Measurements from ENCODE around the gene NR1D2. TPM values are rescaled to one million over a fixed set of nuclear protein-coding genes. Genes with fewer than 3 reads are reported as not detected.
"Not testable (repeated sequence)": the region's sequence is repeated elsewhere in the genome, so short reads cannot be mapped to it uniquely, and the experiment has no call there.

The NR1D2 gene
- total and polyA plus RNA-seq, 2 donors, result 8.2 to 12.7 TPM

GRCh38 chr3:24018784-24019570 is 73.9 kb downstream of the NR1D2 start:
- 95% methylated on average over 26 of the region's 26 CpGs for WGBS
- H3K27ac ChIP-seq (ENCODE audit: low read depth in 1 of 2, low read length in 1 of 2), result peak overlapping the region in 1 of 2 donors; percentile 12
- no peaks in the 10 kb centered on the region for H3K27me3 ChIP-seq (ENCODE audit: control insufficient read depth in 2 of 2, insufficient read depth in 1 of 2, low read length in 1 of 2)
- H3K4me3 ChIP-seq (ENCODE audit: low read length in 2 of 2), result no peak overlapping the region
- peaks cover 0 to 6% of the 10 kb centered on the region in 2 donors for H3K4me1 ChIP-seq (ENCODE audit: control insufficient read depth in 2 of 2, insufficient read depth in 2 of 2, low read length in 2 of 2)
- H3K9me3 ChIP-seq (ENCODE audit: control insufficient read depth in 2 of 2, insufficient read depth in 1 of 2, low read length in 1 of 2), result no peaks in the 10 kb centered on the region
- no peak for DNase-seq (ENCODE audit: low read depth in 6 of 9, low spot score in 9 of 9)
- no peaks in the 10 kb centered on the region for H3K36me3 ChIP-seq (ENCODE audit: control insufficient read depth in 2 of 2, insufficient read depth in 2 of 2, low read length in 1 of 2)

GRCh38 chr3:24019585-24019984 is 74.5 kb downstream of the NR1D2 start:
- no peaks in the 10 kb centered on the region for H3K36me3 ChIP-seq (ENCODE audit: control insufficient read depth in 2 of 2, insufficient read depth in 2 of 2, low read length in 1 of 2)
- H3K27ac ChIP-seq (ENCODE audit: low read depth in 1 of 2, low read length in 1 of 2), result no peak overlapping the region
- H3K9me3 ChIP-seq (ENCODE audit: control insufficient read depth in 2 of 2, insufficient read depth in 1 of 2, low read length in 1 of 2), result no peaks in the 10 kb centered on the region
- H3K27me3 ChIP-seq (ENCODE audit: control insufficient read depth in 2 of 2, insufficient read depth in 1 of 2, low read length in 1 of 2), result no peaks in the 10 kb centered on the region
- peaks cover 0 to 6% of the 10 kb centered on the region in 2 donors for H3K4me1 ChIP-seq (ENCODE audit: control insufficient read depth in 2 of 2, insufficient read depth in 2 of 2, low read length in 2 of 2)
- no peak for DNase-seq (ENCODE audit: low read depth in 6 of 9, low spot score in 9 of 9)
- WGBS, result 88% methylated on average over 4 of the region's 4 CpGs
- no peak overlapping the region for H3K4me3 ChIP-seq (ENCODE audit: low read length in 2 of 2)

GRCh38 chr3:24020036-24020691 is 75.1 kb downstream of the NR1D2 start:
- Histone ChIP-seq H3K27ac (ENCODE audit: low read depth in 1 of 2, low read length in 1 of 2) (no peak overlapping the region), H3K27me3 (ENCODE audit: control insufficient read depth in 2 of 2, insufficient read depth in 1 of 2, low read length in 1 of 2) (no peaks in the 10 kb centered on the region), H3K4me1 (ENCODE audit: control insufficient read depth in 2 of 2, insufficient read depth in 2 of 2, low read length in 2 of 2) (peaks cover 0 to 6% of the 10 kb centered on the region in 2 donors), H3K9me3 (ENCODE audit: control insufficient read depth in 2 of 2, insufficient read depth in 1 of 2, low read length in 1 of 2) (no peaks in the 10 kb centered on the region), H3K36me3 (ENCODE audit: control insufficient read depth in 2 of 2, insufficient read depth in 2 of 2, low read length in 1 of 2) (no peaks in the 10 kb centered on the region), H3K4me3 (ENCODE audit: low read length in 2 of 2) (no peak overlapping the region)
- 98% methylated on average over 20 of the region's 20 CpGs for WGBS
- DNase-seq (ENCODE audit: low read depth in 6 of 9, low spot score in 9 of 9), result no peak

DNA sequence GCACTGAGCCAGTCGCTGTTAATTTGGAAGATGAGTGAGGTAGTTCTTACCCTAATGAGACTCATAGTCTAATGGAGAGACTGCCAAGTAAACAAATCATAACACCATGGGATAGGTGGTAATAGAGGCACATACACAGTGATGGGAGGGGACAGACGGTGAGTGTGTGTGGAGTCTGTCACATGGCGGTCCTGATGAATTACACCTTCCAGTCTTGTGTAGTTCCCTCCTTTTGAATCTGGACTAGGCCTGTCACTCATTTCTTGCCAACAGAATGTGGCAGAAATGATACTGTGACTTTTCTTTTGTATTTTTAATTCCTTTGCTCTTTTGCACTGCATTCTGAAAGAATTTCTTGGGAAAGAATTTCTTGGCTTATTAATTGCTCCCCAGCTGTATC is 78.1 kb downstream of the NR1D2 start:
- Histone ChIP-seq H3K4me1 (ENCODE audit: control insufficient read depth in 2 of 2, insufficient read depth in 2 of 2, low read length in 2 of 2) (peaks cover 0 to 6% of the 10 kb centered on the region in 2 donors), H3K36me3 (ENCODE audit: control insufficient read depth in 2 of 2, insufficient read depth in 2 of 2, low read length in 1 of 2) (no peaks in the 10 kb centered on the region), H3K9me3 (ENCODE audit: control insufficient read depth in 2 of 2, insufficient read depth in 1 of 2, low read length in 1 of 2) (no peaks in the 10 kb centered on the region), H3K4me3 (ENCODE audit: low read length in 2 of 2) (no peak overlapping the region), H3K27me3 (ENCODE audit: control insufficient read depth in 2 of 2, insufficient read depth in 1 of 2, low read length in 1 of 2) (no peaks in the 10 kb centered on the region), H3K27ac (ENCODE audit: low read depth in 1 of 2, low read length in 1 of 2) (no peak overlapping the region)
- WGBS, result 98% methylated on average over 3 of the region's 3 CpGs
- DNase-seq (ENCODE audit: low read depth in 6 of 9, low spot score in 9 of 9), result no peak

DNA sequence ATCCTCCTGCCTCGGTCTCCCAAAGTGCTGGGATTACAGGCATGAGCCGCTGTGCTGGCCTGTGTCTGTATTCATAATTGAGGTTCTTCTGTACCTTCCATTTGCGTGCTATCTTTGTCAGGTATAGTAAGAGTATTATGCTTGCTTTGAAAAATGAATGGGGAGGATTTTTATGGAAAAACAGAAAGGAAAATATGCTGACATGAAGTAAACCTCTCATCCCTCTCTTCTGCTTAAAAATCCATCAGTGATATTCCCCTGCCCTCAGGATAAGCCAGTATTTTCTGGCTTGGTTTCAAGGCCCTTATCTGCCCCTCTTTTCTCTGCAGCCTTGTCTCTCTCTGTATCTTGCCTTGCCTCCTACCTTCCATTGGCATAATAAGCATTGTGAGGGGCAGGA is 80.7 kb downstream of the NR1D2 start:
- H3K27me3 ChIP-seq (ENCODE audit: control insufficient read depth in 2 of 2, insufficient read depth in 1 of 2, low read length in 1 of 2), result no peaks in the 10 kb centered on the region
- 96% methylated on average over 3 of the region's 3 CpGs for WGBS
- no peaks in the 10 kb centered on the region for H3K36me3 ChIP-seq (ENCODE audit: control insufficient read depth in 2 of 2, insufficient read depth in 2 of 2, low read length in 1 of 2)
- H3K4me3 ChIP-seq (ENCODE audit: low read length in 2 of 2), result no peak overlapping the region
- H3K4me1 ChIP-seq (ENCODE audit: control insufficient read depth in 2 of 2, insufficient read depth in 2 of 2, low read length in 2 of 2), result no peaks in the 10 kb centered on the region
- no peaks in the 10 kb centered on the region for H3K9me3 ChIP-seq (ENCODE audit: control insufficient read depth in 2 of 2, insufficient read depth in 1 of 2, low read length in 1 of 2)
- no peak for DNase-seq (ENCODE audit: low read depth in 6 of 9, low spot score in 9 of 9)
- no peak overlapping the region for H3K27ac ChIP-seq (ENCODE audit: low read depth in 1 of 2, low read length in 1 of 2)

- not testable (repeated sequence) for H3K4me1 ChIP-seq (ENCODE audit: control insufficient read depth in 2 of 2, insufficient read depth in 2 of 2, low read length in 2 of 2); H3K36me3 ChIP-seq (ENCODE audit: control insufficient read depth in 2 of 2, insufficient read depth in 2 of 2, low read length in 1 of 2); H3K4me3 ChIP-seq (ENCODE audit: low read length in 2 of 2); H3K9me3 ChIP-seq (ENCODE audit: control insufficient read depth in 2 of 2, insufficient read depth in 1 of 2, low read length in 1 of 2); H3K27ac ChIP-seq (ENCODE audit: low read depth in 1 of 2, low read length in 1 of 2); H3K27me3 ChIP-seq (ENCODE audit: control insufficient read depth in 2 of 2, insufficient read depth in 1 of 2, low read length in 1 of 2); DNase-seq (ENCODE audit: low read depth in 6 of 9, low spot score in 9 of 9)
- WGBS, result 94% methylated on average over 4 of the region's 4 CpGs
Measured at GRCh38 chr3:24026665-24027064, 81.6 kb downstream of the NR1D2 start.

DNA sequence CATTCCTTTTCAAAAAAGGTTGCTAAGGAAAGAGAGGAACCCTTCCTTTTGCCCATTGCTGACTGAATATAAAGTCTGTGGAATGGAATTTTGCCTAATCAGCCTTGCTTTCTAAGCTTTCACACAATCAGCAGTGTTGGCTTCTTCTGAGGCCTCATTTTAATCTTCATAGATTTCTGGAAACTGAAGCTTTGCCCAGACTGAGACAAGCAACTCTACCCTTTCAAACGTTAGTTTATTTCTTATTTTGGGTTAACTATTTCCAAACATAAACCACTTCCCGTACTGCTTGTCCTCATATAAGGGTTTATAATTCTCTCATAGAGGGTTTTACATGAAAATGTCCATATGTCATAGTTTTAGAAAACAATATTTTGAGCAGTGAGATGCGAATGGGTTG is 82.9 kb downstream of the NR1D2 start:
- Histone ChIP-seq H3K27me3 (ENCODE audit: control insufficient read depth in 2 of 2, insufficient read depth in 1 of 2, low read length in 1 of 2) (no peaks in the 10 kb centered on the region), H3K27ac (ENCODE audit: low read depth in 1 of 2, low read length in 1 of 2) (no peak overlapping the region), H3K4me1 (ENCODE audit: control insufficient read depth in 2 of 2, insufficient read depth in 2 of 2, low read length in 2 of 2) (no peaks in the 10 kb centered on the region), H3K4me3 (ENCODE audit: low read length in 2 of 2) (no peak overlapping the region), H3K36me3 (ENCODE audit: control insufficient read depth in 2 of 2, insufficient read depth in 2 of 2, low read length in 1 of 2) (no peaks in the 10 kb centered on the region), H3K9me3 (ENCODE audit: control insufficient read depth in 2 of 2, insufficient read depth in 1 of 2, low read length in 1 of 2) (no peaks in the 10 kb centered on the region)
- 90% methylated on average over 3 of the region's 3 CpGs for WGBS
- no peak for DNase-seq (ENCODE audit: low read depth in 6 of 9, low spot score in 9 of 9)

Other genes with a start within 250 kb of the NR1D2 start
- 89.1 TPM for gene UBE2E1, start 139.3 kb upstream of the NR1D2 start, total RNA-seq
- 95.2 TPM for gene UBE2E1, start 139.3 kb upstream of the NR1D2 start, polyA plus RNA-seq
- 5.3 TPM for gene NKIRAS1, start 28.3 kb upstream of the NR1D2 start, total RNA-seq
- 9.7 TPM for gene NKIRAS1, start 28.3 kb upstream of the NR1D2 start, polyA plus RNA-seq
- gene RPL15, start 28.2 kb upstream of the NR1D2 start, total RNA-seq, result 2,170 TPM
- 4,223 TPM for gene RPL15, start 28.2 kb upstream of the NR1D2 start, polyA plus RNA-seq